ENCODE data around the gene JUN. TPM values are rescaled to one million over a fixed set of nuclear protein-coding genes. Genes with fewer than 3 reads are reported as not detected.
A peak's percentile ranks its signal among the peaks of the same experiment; 100 is the strongest.

Gene JUN
- total and polyA plus RNA-seq, 2 donors (not counting 3 experiments of a cell fraction or from before 2014, with no cell fraction given): 88.3 to 89.3 TPM

GRCh38 chr1:58749646-58750045 is 34.2 kb downstream of the JUN start:
- H3K9ac ChIP-seq (replicated peaks; ENCODE audit: extremely low read depth, insufficient read depth, low read length): no peak overlapping the region
- TF ChIP-seq POLR2AphosphoS5 (IDR thresholded peaks at IDR 0.05; ENCODE audit: insufficient read depth, low read depth, low read length) (no peak), MYC (IDR thresholded peaks at IDR 0.05; ENCODE audit: low read depth, low read length) (no peak), CTCF (IDR thresholded peaks at IDR 0.05; ENCODE audit: extremely low read depth in 1 of 2, insufficient read depth in 1 of 2, low read depth in 1 of 2, low read length in 2 of 2) (no peak), POLR2A (IDR thresholded peaks at IDR 0.05; ENCODE audit: low read depth, low read length) (no peak), FOS (IDR thresholded peaks at IDR 0.05; ENCODE audit: borderline replicate concordance, insufficient read depth, low read length) (no peak), GATA2 (IDR thresholded peaks at IDR 0.05; ENCODE audit: insufficient read depth, insufficient read length, low read depth, low read length) (no peak), MAX (IDR thresholded peaks at IDR 0.05; ENCODE audit: insufficient read depth, insufficient read length) (no peak), EZH2 (IDR thresholded peaks at IDR 0.05; ENCODE audit: borderline replicate concordance, low read depth, low read length, severe bottlenecking) (no peak), JUN (IDR thresholded peaks at IDR 0.05; ENCODE audit: borderline replicate concordance, insufficient read depth, insufficient read length, low read depth) (no peak)
- DNase-seq (ENCODE audit: low read depth, low spot score): no peak
- dilution Hi-C loops (cut with MboI; ENCODE audit: extremely low pct_ligation_motif_present, low sequenced_read_pairs): no loop called here
- H3K4me3 ChIP-seq (replicated peaks in 1 of 3; ENCODE audit: insufficient read depth in 1 of 3, low read depth in 1 of 3, low read length in 3 of 3): no peak overlapping the region
- CTCF ChIA-PET: interaction anchor here (1.7 to 3.0 kb wide), 2 partner anchors 13 to 23 kb away, joined by 5 to 9 read pairs; no protein-coding TSS in a partner anchor
- FAIRE-seq: peak; percentile 54
- BruUV-seq (replicated peaks): no TSS peak
- no peaks in the 10 kb centered on the region for H3K27me3 ChIP-seq (ENCODE audit: control insufficient read depth in 2 of 2, insufficient read depth in 2 of 2, low read length in 2 of 2)
- H3K27ac ChIP-seq (ENCODE audit: insufficient read depth, low read depth, low read length): no peak overlapping the region
- H4K20me1 ChIP-seq (replicated peaks; ENCODE audit: control insufficient read depth, extremely low read depth, insufficient read depth, low read length): no peaks in the 10 kb centered on the region
- no peaks in the 10 kb centered on the region for H3K79me2 ChIP-seq (ENCODE audit: control insufficient read depth, insufficient read depth, low read length)
- intact Hi-C loops (cut with micrococcal nuclease): no loop called here
- POLR2A ChIA-PET: no interaction called here
- H2AFZ ChIP-seq (ENCODE audit: low read depth, low read length): peak overlapping the region; percentile 6
- no peaks in the 10 kb centered on the region for H3K36me3 ChIP-seq (ENCODE audit: control insufficient read depth in 2 of 2, extremely low read depth in 1 of 2, insufficient read depth in 2 of 2, low read length in 2 of 2)
- H3K9me1 ChIP-seq (replicated peaks; ENCODE audit: control insufficient read depth, extremely low read depth, insufficient read depth, low read length): no peaks in the 10 kb centered on the region
- H3K4me1 ChIP-seq (ENCODE audit: control insufficient read depth, extremely low read depth, insufficient read depth, low read length): peaks cover 35% of the 10 kb centered on the region
- H3K4me2 ChIP-seq (ENCODE audit: insufficient read depth, low read length): no peak overlapping the region
- H3K9me3 ChIP-seq (replicated peaks; ENCODE audit: control insufficient read depth, insufficient read depth, low read length): no peaks in the 10 kb centered on the region

All from endothelial cell of umbilical vein (primary cell).